NCI-H146 treated with DMSO at 0.1 percent for 48 hours (cell line): ENCODE data around the gene TREM2.

Experiments
- DNase-seq: peaks from one replicate; lab custom pipeline; 2025; ENCODE audit not compliant: unreplicated experiment; lab: John Stamatoyannopoulos, UW

The TREM2 gene

GRCh38 chr6:41184761-41185160, 21.8 kb upstream of the TREM2 start:
- DNase-seq = no peak

DNA sequence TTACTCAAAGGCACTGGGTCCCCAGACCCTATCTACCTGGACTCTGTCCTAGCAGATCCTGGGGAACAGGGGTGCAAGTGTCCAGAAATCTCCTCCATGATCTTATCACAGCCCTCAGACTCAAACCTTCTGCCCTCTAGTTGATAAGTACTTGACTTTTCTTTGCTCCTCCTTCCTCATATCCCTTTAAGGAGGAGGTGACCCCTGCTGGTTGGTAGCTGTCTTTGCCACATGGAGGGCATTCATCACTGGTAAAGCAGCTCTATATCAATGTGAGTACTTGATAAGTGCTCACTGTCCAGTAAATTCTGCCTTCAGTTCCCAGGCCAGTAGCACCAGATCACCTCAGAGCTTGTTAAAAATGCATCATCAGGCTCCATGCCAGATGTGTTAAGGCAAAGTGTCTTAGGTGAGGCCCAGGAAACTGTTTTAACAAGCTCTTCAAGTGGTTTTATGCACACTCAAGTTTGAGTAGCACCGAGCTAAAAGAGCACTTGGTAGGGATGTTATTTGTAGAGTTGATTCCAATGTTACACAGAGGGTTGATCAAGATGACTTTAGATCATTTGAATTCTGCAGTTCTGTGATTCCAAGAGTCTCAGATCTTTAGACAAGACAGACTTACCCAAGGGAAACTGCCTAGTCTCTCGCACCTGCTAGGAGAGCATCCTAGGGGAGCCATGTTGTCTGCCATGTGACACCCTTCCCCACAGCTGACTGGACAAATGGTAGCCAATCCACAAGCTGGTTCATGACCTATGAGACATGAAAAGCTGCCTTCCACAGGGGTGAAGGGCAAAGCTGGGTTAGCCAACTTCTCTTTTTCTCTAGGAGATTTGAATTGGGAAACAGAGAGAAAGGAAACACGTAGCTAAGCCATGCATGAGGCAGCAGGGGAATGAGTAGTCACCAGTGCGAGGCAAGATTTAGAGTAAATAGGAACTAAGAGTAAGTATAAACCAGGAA, 19.4 kb upstream of the TREM2 start:
- peak; percentile 69 for DNase-seq

DNA sequence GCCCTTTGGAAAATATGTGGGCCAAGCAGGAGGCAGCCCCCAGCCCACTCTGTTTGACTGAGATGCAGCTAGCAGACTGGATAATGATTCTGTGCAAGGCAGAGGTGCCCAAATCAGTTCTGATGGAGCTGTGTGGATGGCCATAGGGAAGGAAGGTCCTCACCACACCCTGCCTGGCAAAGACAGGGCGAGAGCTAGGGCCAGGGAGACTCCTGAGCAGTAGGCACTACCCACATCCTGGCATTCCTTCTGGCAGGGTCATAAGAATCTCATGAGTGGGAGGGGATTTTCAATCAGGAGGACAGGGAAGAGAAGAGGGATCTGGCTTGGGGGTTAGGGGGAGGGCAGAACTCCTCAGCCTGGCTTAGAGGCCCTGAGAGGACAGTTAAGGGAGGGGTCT, 18.6 kb upstream of the TREM2 start:
- DNase-seq = no peak

DNA sequence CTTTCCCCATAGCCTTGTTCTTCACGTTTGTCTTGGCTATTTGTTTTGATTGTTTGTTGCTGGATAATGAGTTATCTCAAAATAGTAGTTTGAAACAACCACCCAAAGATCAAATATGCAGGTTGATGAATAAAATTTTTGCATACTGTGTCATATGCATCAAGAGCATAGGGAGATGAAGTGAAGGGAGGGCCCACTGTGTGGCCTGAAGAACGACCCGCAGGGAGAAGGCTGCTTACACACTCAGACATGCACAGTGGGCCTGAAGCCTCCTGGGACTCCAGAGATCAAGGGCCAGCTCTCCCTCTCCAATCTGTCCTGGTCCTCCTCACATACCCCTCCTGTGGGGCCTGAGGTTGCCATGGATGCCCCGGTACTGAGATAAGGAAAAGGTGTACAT, 16.2 kb upstream of the TREM2 start:
- no peak for DNase-seq

DNA sequence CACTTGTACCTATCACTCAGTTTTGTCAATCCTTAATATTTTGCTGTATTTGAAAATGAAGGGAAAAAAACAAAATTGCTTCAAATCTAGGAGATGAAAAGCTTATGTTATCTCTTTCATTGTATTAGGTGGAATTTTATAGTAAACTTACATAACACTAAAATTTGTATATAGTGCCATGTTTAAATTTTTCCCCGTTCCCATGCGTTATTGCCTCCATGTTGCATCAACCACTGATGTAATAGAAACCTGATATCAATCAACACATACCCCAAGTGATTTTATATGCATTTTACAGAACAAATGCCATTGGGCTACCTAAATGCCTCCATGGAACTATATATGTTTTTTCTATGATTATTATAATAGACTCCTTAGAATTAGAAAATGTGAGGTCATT, 14.8 kb upstream of the TREM2 start:
- no peak for DNase-seq

DNA sequence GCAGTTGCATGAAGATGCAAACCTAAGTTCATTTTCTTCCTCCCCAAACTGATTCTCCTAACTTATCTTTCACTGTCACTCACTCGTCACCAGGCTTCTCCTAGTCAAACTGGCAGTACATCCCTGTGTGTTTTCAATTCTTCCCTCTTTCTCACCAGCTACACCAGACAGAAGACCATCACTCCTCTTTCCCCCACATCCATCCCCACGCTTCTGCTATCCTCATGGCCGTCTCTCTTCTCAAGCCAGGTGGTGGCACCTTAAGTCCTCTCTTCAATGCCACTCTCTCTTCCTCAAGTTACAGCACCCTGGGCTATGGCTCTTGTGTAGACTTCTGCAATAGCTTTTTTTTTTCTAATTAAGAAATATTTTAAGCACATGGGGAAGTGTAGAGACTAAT, 14.4 kb upstream of the TREM2 start:
- no peak for DNase-seq

- DNase-seq = no peak
Measured at GRCh38 chr6:41176189-41176588, 13.3 kb upstream of the TREM2 start.

GRCh38 chr6:41175084-41175483, 12.2 kb upstream of the TREM2 start:
- no peak for DNase-seq

GRCh38 chr6:41174610-41175009, 11.7 kb upstream of the TREM2 start:
- DNase-seq = no peak

GRCh38 chr6:41171908-41172307, 9.0 kb upstream of the TREM2 start:
- no peak for DNase-seq

DNA sequence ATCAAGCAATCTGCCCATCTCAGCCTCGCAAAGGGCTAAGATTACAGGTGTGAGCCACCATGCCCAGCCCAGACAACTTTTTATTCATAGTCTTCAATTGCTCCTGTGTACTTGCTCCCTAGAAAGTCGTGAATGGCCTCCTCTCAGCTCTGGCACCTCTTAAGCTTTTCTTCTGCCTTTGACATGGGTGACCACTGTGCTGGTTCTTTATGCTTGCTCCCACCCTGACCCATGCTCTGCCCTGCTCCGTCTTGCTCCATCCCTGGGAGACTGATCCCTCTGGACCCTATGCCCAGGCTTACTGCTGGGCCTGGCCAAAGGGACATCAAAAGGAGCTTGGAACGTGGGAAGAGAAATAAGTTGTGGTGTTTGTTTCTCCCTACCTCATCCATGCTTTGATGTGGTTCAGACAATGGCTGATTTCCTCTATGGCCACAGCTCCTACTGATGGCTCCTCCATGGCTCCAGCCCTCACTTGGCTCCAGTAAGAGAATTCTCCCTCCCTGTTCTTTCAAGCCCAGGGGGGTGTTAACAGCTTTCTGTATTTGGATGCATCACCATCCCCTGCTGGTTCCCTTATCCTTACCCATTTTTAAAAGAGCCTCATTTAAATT, 7.7 kb upstream of the TREM2 start:
- no peak for DNase-seq

DNA sequence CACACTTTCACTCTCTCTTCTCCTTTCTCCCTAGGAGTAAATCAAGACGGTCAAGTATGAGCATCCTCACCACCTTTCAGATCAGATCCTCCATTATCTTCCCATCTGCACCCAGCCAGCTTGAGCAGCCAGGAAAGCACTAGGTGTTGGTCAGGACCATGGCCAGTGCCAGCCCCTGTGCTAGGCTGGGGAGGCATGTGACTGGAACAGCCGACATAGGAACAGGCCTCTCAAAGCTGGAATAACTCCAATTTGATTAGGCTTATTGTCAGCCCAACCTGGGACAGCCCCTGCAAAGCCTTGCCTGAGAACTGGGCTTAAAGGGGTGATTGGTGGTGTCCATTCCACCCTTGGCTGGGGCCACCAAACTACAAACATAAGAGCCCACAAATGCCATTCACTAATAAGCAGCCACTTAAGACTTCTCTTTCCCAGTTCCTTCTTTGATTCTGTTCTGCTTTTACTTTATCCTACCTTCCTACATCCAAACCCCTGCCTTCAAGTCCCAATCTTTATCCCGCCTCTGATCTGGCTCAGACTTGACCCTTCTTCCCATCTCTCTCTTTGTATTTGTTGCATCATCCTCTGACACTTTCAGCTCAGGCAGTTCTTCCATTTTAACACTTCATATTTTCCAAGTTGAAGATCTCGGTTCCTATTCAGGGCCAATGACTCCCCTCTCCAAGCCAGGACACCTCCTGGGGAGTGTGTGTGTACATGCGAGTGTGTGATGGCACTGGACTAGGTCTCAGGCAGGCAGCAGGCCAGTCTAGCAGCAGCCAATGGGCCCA, 4.5 kb upstream of the TREM2 start:
- DNase-seq = no peak

DNA sequence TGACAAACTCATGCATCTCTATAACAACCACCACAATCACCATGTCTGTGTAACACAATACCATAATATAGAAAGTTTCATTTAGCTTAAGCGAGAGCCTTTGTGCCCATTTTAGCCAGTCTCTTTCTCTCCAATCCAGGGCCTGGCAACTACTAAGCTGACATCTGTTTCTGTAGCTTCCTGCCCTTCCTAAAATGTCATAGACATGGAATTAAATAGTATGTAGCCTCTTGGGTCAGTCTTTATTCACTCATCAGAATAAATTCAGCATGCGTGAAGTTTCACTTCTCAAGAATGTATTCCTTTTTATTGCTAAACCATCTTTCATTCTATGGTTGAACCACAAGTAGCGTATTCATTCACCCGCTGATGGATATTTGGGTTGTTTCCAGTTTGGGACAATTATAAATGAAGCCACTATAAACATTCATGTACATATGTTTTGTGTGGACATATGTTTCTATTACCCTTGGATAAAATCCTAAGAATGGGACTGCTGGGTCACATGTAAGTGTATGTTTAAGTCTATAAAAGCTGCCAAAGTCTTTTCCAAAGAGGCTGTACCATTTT, 1.7 kb upstream of the TREM2 start:
- DNase-seq = no peak

DNA sequence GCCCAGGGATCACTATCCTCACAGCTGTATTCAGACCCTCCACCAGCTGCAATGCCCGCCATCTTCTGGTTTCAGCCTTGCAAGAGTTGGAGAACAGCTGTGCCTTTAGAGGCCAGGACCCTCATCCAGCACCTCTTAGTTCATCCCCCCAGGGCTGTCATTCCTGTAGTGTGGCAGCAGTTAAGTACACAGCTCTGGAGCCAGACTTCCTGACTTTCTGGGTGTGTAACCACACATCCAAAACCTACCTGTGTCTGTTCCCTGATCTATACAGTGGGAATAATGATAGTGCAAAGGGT, 452 bp upstream of the TREM2 start:
- DNase-seq = no peak

- no peak for DNase-seq
Measured at GRCh38 chr6:41161851-41162552, 914 bp downstream of the TREM2 start.

DNA sequence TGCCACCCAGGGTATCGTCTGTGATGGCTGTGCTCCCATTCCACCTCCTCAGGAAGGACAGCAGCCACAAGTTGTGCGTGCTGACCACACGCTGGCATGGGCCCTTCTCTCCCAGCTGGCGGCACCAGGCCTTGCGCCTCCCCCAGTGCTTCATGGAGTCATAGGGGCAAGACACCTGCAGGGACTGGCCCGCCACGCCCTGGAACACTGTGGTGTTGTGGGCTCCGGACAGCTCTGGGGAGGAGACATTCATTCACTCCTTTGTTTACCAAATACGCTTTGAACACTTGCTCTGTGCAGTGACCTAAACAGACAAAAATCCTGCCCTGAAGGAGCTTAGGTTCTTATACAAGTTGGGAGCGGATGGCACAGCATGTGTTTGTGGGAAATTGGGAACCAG, 1.5 kb downstream of the TREM2 start:
- DNase-seq = no peak

DNA sequence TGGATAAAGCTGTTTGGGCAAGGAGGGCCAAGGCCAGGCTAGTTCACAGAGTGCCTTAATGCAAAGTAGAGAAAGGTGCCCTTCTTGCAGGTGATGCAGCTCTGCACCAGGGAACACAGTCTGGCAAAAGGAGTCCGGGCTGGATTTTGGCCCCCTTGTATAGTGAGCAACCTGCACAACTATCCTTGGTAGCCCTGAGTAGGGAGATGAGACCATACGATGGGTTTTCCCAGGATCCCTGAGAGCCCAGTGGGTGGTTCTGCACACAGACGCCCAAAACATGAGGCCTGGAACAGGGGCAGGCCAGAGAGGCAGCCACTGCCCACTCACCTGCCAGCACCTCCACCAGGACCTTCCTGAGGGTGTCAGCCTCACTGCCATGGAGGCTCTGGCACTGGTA, 2.0 kb downstream of the TREM2 start:
- DNase-seq = no peak

DNA sequence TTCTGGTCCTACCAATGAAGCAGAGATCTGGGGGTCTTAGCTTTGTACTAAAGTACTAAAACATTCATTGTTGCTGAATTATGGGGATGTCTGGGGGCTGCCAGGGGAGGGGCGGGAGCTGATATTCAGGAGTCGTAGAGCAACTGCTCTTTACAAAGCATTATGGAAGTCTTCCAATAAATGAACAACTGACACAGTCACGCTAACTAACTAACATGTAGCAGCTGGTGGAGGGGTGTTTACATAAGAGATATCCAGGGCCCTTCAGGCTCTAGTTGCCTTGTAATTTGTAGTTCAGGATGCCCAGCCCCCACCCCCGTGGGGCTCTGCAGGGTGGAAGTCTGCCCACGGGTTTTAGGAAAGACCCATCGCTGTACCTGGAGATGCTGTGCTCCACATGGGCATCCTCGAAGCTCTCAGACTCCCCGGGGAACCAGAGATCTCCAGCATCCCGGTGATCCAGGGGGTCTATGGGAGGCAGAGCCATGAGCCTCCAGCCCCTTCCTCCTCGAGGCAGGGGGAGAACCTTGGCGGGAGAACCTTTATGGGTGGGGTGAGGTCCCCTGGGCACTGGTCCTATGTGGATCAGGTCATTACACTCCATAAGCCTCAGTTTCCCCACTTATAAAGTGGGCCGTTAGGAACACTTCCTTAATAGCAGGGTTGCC, 3.4 kb downstream of the TREM2 start:
- DNase-seq = no peak

GRCh38 chr6:41157323-41157722, 5.6 kb downstream of the TREM2 start:
- DNase-seq = no peak

- no peak for DNase-seq
Measured at GRCh38 chr6:41156771-41157170, 6.1 kb downstream of the TREM2 start.
